OCI-LY7 (cell line): Measurements from ENCODE around the gene LUC7L2. TPM values are rescaled to one million over a fixed set of nuclear protein-coding genes. Genes with fewer than 3 reads are reported as not detected.
"Not testable (repeated sequence)": the region's sequence is repeated elsewhere in the genome, so short reads cannot be mapped to it uniquely, and the experiment has no call there.

Experiments used
- BruUV-seq: library from RNA; stranded (reverse); fragments of 400-500 nt; replicated peaks from 2 replicates; lab custom pipeline; 2021; lab: Mats Ljungman, UMichigan
- CTCF ChIA-PET: fragments of 300-600 bp; sonication (Branson Sonifier 250); formaldehyde crosslinking; loops from one replicate; lab custom pipeline; 2022; ENCODE audit warnings: antibody characterized with exemption; ENCODE audit not compliant: unreplicated experiment; lab: Charles Lee
- POLR2A ChIA-PET: fragments of 300-600 bp; sonication (Branson Sonifier 250); formaldehyde crosslinking; loops from one replicate; lab custom pipeline; 2022; ENCODE audit warnings: antibody characterized with exemption; lab: Charles Lee
- DNase-seq: peaks from one replicate; pipeline ENCODE4 v3.0.0-alpha.2; 2015; ENCODE audit warnings: low spot score
- H2AFZ ChIP-seq: fragments of 200-600 bp; sonication (generic), shearing (Covaris generic); 2 replicates; pipeline ENCODE4 v1.6.1; 2014; ENCODE audit warnings: mild to moderate bottlenecking, antibody characterized with exemption, low read length, moderate library complexity
- H3K27ac ChIP-seq: fragments of 200-600 bp; sonication (generic); 2 replicates; pipeline ENCODE4 v1.5.1; 2014; ENCODE audit warnings: mixed run types, low read depth, mild to moderate bottlenecking, moderate library complexity, low read length, inconsistent platforms; ENCODE audit not compliant: poor library complexity, severe bottlenecking
- H3K36me3 ChIP-seq: fragments of 200-600 bp; sonication (generic); 2 replicates; pipeline ENCODE4 v1.6.1; 2014; ENCODE audit warnings: mild to moderate bottlenecking, antibody characterized with exemption, low read length, moderate library complexity, mixed read lengths; ENCODE audit not compliant: insufficient read depth
- H3K4me1 ChIP-seq: fragments of 200-600 bp; sonication (generic); 2 replicates; pipeline ENCODE4 v1.5.1; 2014; ENCODE audit warnings: mild to moderate bottlenecking, low read length; ENCODE audit not compliant: insufficient read depth, poor library complexity, severe bottlenecking
- H3K4me2 ChIP-seq: fragments of 200-600 bp; sonication (generic); 2 replicates; pipeline ENCODE4 v1.6.1; 2014; ENCODE audit warnings: mild to moderate bottlenecking, low read length
- H3K4me3 ChIP-seq: fragments of 200-600 bp; sonication (generic); 2 replicates; pipeline ENCODE4 v1.5.1; 2014; ENCODE audit warnings: mild to moderate bottlenecking, low read depth, low read length; ENCODE audit not compliant: poor library complexity, severe bottlenecking
- H3K79me2 ChIP-seq: fragments of 200-600 bp; sonication (generic); 2 replicates; pipeline ENCODE4 v1.6.1; 2016; ENCODE audit warnings: low read depth, mild to moderate bottlenecking, low read length, moderate library complexity, mixed read lengths; ENCODE audit not compliant: insufficient read depth
- H3K9me2 ChIP-seq: fragments of 200-600 bp; sonication (generic); 2 replicates; pipeline ENCODE4 v1.6.1; 2016; ENCODE audit warnings: mild to moderate bottlenecking, low read length, mixed read lengths; ENCODE audit not compliant: insufficient read depth
- H3K9me3 ChIP-seq: fragments of 200-600 bp; sonication (generic); 2 replicates; pipeline ENCODE4 v1.6.1; 2014; ENCODE audit warnings: mild to moderate bottlenecking, mixed run types, low read length, mixed read lengths
- H4K20me1 ChIP-seq: fragments of 200-600 bp; sonication (generic); 2 replicates; pipeline ENCODE4 v1.6.1; 2014; ENCODE audit warnings: mild to moderate bottlenecking, antibody characterized with exemption, low read length, moderate library complexity, mixed read lengths; ENCODE audit not compliant: insufficient read depth
- CTCF ChIP-seq: fragments of 200-600 bp; sonication (generic); conservative IDR thresholded peaks from 2 replicates; pipeline ENCODE4 v1.5.1; 2014; ENCODE audit warnings: mild to moderate bottlenecking, antibody characterized with exemption, low read length, moderate library complexity, mixed read lengths
- EZH2phosphoT487 ChIP-seq: fragments of 200-600 bp; sonication (generic); IDR thresholded peaks from 2 replicates; pipeline ENCODE4 v1.6.1; 2018; ENCODE audit warnings: low read depth, borderline replicate concordance, mild to moderate bottlenecking, mixed run types, antibody characterized with exemption, low read length, moderate library complexity, mixed read lengths
- intact Hi-C: fragments of 100-400 bp; cut with micrococcal nuclease; formaldehyde crosslinking; loops from one replicate; pipeline ENCODE4 v1.10.0; 2022; ENCODE audit not compliant: unreplicated experiment
- total RNA-seq, 2 experiments: library from RNA; depleted of rRNA in 1 of 2; stranded (reverse); fragments of >200 nt in 1 of 2; shearing (Covaris generic) in 1 of 2; gene quantifications; 2 replicates each; pipeline ENCODE4 v1.2.3, GENCODE V29; 2014 to 2022

LUC7L2 gene
- total RNA-seq, 2 experiments from 2014 or later = 79.6 to 143 TPM

- Histone ChIP-seq H3K27ac (peak overlapping the region; percentile 10), H3K9me3 (no peaks in the 10 kb centered on the region), H3K9me2 (no peaks in the 10 kb centered on the region), H2AFZ (no peak overlapping the region), H3K79me2 (peaks cover 20% of the 10 kb centered on the region; the same call in 1 of the 2 replicates), H3K4me3 (no peak overlapping the region), H4K20me1 (no peaks in the 10 kb centered on the region), H3K36me3 (peaks cover 3% of the 10 kb centered on the region; the same call in 1 of the 2 replicates), H3K4me1 (peaks cover 6% of the 10 kb centered on the region), H3K4me2 (no peak overlapping the region)
- POLR2A ChIA-PET = interaction anchor here (1.1 kb wide), 1 partner anchor 15 kb away, joined by 3 read pairs; no protein-coding TSS in a partner anchor
- no TSS peak for BruUV-seq
- TF ChIP-seq EZH2phosphoT487 (no peak), CTCF (no peak)
- no peak for DNase-seq
- CTCF ChIA-PET = no interaction called here
- intact Hi-C loops = loop anchor here (10.0 kb wide), 1 partner anchor 1319 kb away; the partner anchor contains the start of gene ADCK2
Observed at GRCh38 chr7:139355320-139355719, 4.4 kb upstream of the LUC7L2 start.

- Histone ChIP-seq H2AFZ (peak overlapping the region; percentile 50; the same call in 1 of the 2 replicates), H3K4me3 (peak overlapping the region; percentile 90)
Observed at GRCh38 chr7:139357729-139358506, 1.8 kb upstream of the LUC7L2 start.

GRCh38 chr7:139358541-139359365, 941 bp upstream of the LUC7L2 start:
- Histone ChIP-seq H3K9me2 (no peaks in the 10 kb centered on the region), H2AFZ (peak overlapping the region; percentile 50), H3K4me2 (peak overlapping the region; percentile 73), H3K4me3 (peak overlapping the region; percentile 90), H3K4me1 (peaks cover 30% of the 10 kb centered on the region), H3K9me3 (no peaks in the 10 kb centered on the region), H3K79me2 (peaks cover 54% of the 10 kb centered on the region), H4K20me1 (peaks cover 26% of the 10 kb centered on the region), H3K27ac (peak overlapping the region; percentile 93), H3K36me3 (peaks cover 26% of the 10 kb centered on the region)
- TSS peak; percentile 93 for BruUV-seq
- DNase-seq = peak; percentile 65
- TF ChIP-seq CTCF = no peak
- ChIA-PET CTCF (no interaction called here), POLR2A (interaction anchor here (0.7 kb wide), 1 partner anchor 22 kb away, joined by 3 read pairs; no protein-coding TSS in a partner anchor)
- intact Hi-C loops = loop anchor here (1.0 to 10.0 kb wide), 4 partner anchors 18 to 1316 kb away; partner anchors contain the start of genes ADCK2 and ZC3HAV1

More at GRCh38 chr7:139357729-139358506, 1.8 kb upstream of the LUC7L2 start:
- BruUV-seq, H3K9me3 ChIP-seq, CTCF ChIA-PET, H3K9me2 ChIP-seq, POLR2A ChIA-PET, DNase-seq: not testable (repeated sequence)
- Histone ChIP-seq H3K4me1 (peaks cover 23% of the 10 kb centered on the region), H3K4me2 (peak overlapping the region; percentile 73), H3K79me2 (peaks cover 46% of the 10 kb centered on the region), H3K36me3 (peaks cover 18% of the 10 kb centered on the region), H3K27ac (peak overlapping the region; percentile 93), H4K20me1 (peaks cover 23% of the 10 kb centered on the region)
- intact Hi-C loops = loop anchor here (2.0 to 10.0 kb wide), 2 partner anchors 249 to 1317 kb away; partner anchors contain the start of genes ADCK2 and ZC3HAV1
